GM12801 (cell line): ENCODE results near the gene C6orf89.

ENCODE experiments used
- CTCF ChIP-seq: IDR thresholded peaks from one replicate; pipeline ENCODE4 v1.5.1; 2011; ENCODE audit warnings: control low read depth; ENCODE audit not compliant: insufficient read length; ENCODE audit errors: extremely low read depth

The C6orf89 gene

GRCh38 chr6:36959555-36960250 is 74.0 kb downstream of the C6orf89 start:
- no peak for TF ChIP-seq CTCF

GRCh38 chr6:36961441-36962435 is 76.0 kb downstream of the C6orf89 start:
- TF ChIP-seq CTCF, result no peak

GRCh38 chr6:36962874-36963273 is 77.1 kb downstream of the C6orf89 start:
- TF ChIP-seq CTCF, result no peak

GRCh38 chr6:36963451-36964290 is 77.9 kb downstream of the C6orf89 start:
- TF ChIP-seq CTCF, result no peak

GRCh38 chr6:36964349-36964748 is 78.6 kb downstream of the C6orf89 start:
- TF ChIP-seq CTCF, result no peak

GRCh38 chr6:36964908-36965307 is 79.2 kb downstream of the C6orf89 start:
- TF ChIP-seq CTCF, result no peak

- TF ChIP-seq CTCF, result no peak
These were observed 81.5 kb downstream of the C6orf89 start for GRCh38 chr6:36967301-36967700.
